HCEC 1CT (cell line): ENCODE measurements around the gene JPT1.
"Not testable (repeated sequence)": the region's sequence is repeated elsewhere in the genome, so short reads cannot be mapped to it uniquely, and the experiment has no call there.

Source experiments
- DNase-seq: peaks from one replicate; pipeline ENCODE4 v3.0.0-alpha.2; 2017

JPT1 gene

GRCh38 chr17:75155191-75155601 lies 884 bp upstream of the JPT1 start:
- no peak for DNase-seq

DNA sequence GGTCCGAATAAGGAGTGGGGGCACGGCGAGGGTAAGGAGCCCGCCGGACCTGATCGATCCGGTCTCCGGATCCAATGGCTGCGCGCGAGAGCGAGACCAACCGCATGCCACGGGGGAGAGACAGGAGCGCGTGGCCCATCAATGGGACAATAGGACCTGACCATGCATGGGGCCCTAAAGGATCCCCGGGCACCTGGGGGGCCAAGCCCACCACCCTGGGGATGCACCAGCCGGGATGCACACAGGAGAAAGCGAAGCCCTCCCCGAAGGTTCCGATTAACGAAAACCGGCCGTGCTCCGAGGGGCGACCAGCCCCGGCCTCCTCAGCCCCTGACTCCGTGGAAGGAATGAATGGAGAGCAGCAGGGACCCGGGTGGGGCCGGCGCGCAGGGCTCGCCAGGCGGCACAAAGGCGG lies 525 bp downstream of the JPT1 start:
- peak; percentile 13 for DNase-seq

GRCh38 chr17:75152922-75153779 lies 1.2 kb downstream of the JPT1 start:
- peak; percentile 35 for DNase-seq

- DNase-seq = no peak
Measured at GRCh38 chr17:75152523-75152921, 1.8 kb downstream of the JPT1 start.

DNA sequence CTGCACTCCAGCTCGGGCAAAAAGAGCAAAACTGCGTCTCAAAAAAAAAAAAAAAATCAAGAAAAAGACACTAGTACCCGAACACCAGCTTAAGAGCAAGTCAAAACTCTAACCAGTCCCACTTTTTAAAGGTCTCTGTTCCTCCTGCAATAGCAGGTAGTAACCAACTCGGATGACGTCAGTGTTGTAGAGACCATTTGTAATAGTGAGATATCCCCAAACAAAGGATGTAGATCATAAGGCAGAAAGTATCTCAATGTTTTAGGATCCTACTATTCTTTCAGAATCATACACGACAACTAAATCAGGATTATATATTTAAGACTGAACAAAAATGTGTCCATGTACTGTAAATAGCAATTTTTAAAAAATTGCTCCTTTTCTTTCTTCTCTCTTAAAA lies 2.4 kb downstream of the JPT1 start:
- no peak for DNase-seq

DNA sequence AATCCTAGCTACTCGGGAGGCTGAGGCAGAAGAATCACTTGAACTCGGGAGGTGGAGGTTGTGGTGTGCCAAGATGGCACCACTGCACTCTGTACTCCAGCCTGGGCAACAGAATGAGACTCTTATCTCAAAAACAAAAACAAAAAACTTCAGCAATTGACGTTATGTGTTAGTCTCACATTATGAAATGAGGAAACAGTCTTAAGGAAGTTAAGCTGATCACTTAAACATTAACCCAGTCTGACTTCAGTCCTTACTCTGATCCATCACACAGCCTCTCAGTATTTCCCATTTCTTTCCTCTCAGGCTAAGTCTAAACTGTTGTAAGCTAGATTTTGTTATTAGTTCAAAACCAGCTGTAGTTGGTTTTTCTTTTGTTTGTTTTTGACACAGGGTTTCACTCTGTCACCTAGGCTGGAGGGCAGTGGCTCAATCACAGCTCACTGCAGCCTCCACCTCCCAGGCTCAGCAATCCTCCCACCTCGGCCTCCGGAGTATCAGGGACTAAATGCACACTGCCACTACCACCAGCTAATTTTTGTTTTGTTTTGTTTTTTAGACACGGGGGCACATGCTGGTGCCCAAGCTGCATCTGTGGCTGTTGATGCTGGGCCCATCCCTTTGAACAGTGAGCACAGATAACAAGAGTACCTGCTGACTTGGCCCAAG lies 6.3 kb downstream of the JPT1 start:
- no peak for DNase-seq

DNA sequence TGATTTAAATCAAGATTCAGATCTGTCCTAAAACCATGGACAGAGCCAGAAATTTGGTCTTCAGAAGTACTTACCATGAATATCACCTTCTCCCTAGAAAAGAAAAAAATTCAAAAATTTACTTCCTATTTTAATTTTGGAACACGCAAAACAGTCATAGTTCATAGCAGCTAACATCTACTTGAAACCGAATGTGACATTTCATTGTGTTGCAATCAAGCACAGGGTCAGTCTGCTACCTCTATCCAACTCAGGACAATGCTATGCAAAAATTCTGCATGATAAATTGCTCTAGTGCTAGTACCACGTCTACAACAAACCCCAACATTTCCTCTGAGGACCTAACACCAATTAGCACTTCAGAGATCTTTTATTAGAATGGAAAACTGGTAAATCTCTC lies 7.7 kb downstream of the JPT1 start:
- DNase-seq = peak; percentile 19

GRCh38 chr17:75144816-75145512 lies 9.3 kb downstream of the JPT1 start:
- DNase-seq = no peak

DNA sequence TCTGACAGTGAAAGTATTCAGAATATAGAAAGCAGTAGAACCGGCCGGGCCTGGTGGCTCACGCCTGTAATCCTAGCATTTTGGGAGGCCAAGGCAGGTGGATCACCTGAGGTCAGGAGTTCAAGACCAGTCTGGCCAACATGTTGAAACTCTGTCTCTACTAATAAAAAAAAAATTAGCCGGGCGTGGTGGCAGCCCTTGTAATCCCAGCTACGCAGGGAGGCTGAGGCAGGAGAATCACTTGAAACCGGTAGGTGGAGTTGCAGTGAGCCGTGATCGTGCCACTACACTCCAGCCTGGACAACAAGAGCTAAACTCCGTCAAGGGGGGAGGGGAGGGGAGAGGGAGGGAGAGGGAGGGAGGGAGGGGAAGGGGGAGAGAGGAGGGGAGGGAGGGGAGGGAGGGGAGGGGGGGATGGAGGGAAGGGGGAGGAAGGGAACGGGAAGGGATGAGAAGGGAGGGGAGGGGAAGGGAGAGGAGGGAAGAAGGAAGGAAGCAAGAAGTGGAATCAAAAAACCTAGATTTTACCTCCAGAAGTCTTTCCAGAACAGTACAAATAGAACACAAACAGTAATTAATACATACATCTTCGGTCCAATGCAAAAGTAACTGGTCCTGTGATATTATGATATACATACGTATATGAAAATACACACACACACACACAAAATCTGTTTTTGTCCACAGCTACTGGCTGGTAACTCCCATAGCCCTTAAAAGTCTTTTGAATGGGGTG lies 11.9 kb downstream of the JPT1 start:
- no peak for DNase-seq

- DNase-seq = no peak
Measured at GRCh38 chr17:75138519-75138918, 15.8 kb downstream of the JPT1 start.

DNA sequence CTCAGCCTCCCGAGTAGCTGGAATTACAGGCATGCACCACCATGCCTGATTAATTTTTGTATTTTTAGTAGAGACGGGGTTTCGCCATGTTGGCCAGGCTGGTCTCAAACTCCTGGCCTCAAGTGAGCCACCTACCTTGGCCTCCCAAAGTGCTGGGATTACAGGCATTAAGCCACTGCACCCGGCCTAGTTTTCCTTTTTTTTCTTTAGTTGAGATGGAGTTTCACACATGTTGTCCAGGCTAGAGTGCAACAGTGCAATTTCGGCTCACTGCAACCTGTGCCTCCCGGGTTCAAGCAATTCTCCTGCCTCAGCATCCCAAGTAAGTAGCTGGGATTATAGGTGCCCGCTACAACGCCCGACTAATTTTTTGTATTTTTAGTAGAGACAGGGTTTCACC lies 16.6 kb downstream of the JPT1 start:
- not testable (repeated sequence) for DNase-seq

DNA sequence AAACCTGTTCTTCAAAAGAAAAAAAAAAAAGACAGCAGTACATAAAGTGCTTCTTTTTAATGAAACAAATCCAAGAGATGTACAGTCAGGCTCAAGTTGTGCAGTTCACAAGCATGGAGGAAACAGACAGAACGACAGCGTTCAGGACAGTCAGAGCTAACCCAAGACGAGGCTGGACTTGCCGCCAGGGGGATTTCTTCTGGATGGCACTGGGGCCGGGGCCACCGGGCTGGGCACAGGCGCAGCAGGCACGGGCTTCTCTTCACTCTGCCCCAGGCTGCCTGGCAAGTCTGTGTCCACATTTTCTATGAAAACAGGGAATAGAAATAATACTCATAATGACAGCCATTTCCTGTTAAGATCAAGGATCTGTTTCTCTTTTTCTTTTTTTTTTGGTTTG lies 18.4 kb downstream of the JPT1 start:
- DNase-seq = no peak

DNA sequence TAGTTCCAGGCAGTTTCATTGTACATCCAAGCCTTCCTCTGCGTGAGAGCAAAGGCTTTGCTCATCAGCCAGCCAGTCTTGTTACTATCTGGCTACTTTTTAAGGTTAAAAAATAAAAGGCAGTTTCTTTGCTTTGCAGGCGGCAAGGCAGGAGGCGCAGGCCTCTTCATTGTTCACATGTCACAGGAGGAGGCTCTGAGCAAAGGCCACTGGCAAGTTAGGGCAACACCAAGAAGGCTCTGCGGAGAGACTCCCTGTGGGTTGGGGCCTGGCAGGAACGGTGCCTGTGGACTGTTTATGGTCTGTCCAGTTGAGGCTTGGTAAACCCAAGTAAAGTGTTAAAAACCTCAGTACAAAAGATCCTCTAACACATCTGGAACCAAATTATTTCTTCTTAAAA lies 18.9 kb downstream of the JPT1 start:
- DNase-seq = no peak

- DNase-seq = not testable (repeated sequence)
Measured at GRCh38 chr17:75133607-75134347, 20.5 kb downstream of the JPT1 start.

DNA sequence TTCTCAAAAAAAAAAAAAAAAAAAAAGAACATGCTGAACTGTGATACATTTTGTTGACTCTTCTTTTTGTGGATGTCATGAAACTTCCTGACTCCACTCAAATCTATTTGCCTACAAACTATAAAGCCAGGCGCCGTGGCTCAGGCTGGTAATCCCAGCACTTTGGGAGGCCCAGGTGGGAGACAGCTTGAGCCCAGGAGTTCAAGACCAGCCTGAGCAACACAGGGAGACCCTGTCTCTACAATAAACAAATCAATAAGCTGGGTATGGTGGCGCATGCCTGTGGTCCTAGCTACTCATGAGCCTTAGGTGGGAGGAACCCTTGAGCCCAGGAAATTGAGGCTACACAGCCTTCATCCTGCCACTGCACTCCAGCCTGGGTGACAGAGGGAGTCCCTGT lies 21.3 kb downstream of the JPT1 start:
- no peak for DNase-seq

DNA sequence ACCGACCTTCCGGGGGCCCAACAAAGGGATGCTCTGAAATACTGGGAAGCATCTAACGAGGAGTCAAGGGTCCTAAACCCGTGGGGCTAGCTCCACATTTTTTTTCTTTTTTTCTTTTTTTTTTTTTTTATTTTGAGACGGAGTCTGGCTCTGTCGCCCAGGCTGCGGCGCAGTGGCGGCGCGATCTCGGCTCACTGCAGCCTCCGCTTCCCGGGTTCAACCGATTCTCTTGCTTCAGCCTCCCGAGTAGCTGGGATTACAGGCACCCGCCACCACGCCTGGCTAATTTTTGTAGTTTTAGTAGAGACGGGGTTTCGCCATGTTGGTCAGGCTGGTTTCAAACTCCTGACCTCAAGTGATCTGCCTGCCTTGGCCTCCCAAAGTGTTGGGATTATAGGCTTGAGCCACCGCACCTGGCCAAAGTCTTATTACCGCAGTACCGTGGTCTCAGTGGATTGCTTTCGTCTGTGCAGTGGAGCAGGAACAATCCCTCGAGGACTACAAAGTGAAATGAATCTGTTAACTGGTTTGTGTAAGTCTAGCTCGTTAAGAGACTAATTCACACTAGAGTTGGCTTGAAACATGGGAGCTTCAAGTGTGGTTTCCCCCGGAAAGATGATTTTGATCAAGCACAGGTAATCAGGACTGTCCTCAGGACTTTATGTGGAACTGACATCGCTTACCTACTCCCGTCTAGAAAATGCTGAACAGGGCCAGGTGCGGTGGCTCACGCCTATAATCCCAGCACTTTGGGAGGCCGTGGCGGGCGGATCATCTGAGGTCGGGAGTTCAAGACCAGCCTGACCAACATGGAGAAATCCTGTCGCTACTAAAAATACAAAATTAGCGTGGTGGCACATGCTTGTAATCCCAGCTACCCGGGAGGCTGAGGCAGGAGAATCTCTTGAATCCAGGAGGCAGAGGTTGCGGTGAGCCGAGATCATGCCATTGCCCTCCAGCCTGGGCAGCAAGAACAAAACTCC lies 22.0 kb downstream of the JPT1 start:
- DNase-seq = not testable (repeated sequence)

GRCh38 chr17:75131278-75132017 lies 22.9 kb downstream of the JPT1 start, which contains the start of gene NT5C:
Gene NT5C (minus strand): TSS chr17:75131742. CDS start chr17:75131707, 35 bp downstream.
- DNase-seq = peak; percentile 75

- peak; percentile 29 for DNase-seq
Measured at GRCh38 chr17:75130632-75131277, 23.6 kb downstream of the JPT1 start.

DNA sequence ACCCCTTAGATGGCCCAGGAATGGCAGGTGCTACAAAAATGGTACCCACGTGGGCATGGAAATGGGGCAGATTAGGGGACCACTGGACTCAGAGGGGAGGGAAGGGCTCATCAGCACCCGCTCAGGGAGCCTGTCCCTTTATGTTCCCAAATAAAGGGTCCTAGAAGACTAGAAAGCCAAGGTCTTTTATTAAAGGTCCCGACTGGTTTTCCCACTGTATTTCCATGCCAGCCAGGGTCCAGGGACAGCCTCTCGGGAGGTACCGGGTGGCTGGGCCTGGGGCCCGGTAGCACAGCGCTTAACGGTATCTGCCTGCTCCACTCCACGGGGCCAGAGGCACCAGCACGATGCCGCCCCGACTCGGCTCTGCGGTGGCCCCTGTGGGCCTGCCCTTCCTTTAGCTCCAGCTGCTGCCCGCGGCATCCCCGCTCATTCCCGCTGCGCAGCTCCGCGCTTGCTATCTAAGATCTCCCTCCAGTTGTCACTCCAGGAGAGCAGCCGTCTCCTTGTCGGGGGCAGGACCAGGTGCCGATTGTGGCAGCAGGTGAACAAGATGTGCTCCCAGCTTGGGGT lies 24.2 kb downstream of the JPT1 start:
- DNase-seq = no peak
